K562 (cell line): Measurements from ENCODE around the gene KIF1A.

Source experiments
- ATF7 ChIP-seq: fragments of 450-650 bp; IDR thresholded peaks from 2 replicates; pipeline ENCODE4 v1.7.1; 2014; ENCODE audit warnings: mild to moderate bottlenecking, moderate library complexity
- CEBPB ChIP-seq: fragments of 450-650 bp; IDR thresholded peaks from 2 replicates; pipeline ENCODE4 v1.6.1; 2016; ENCODE audit warnings: missing genetic modification characterization, missing compliant biosample characterization
- DIDO1 ChIP-seq: fragments of 450-650 bp; IDR thresholded peaks from 2 replicates; pipeline ENCODE4 v1.6.1; 2016; ENCODE audit warnings: low read depth, missing biosample characterization, missing genetic modification characterization
- ESRRA ChIP-seq: fragments of 450-650 bp; IDR thresholded peaks from 2 replicates; pipeline ENCODE4 v1.6.1; 2014; ENCODE audit warnings: low read depth, mild to moderate bottlenecking, moderate library complexity, borderline replicate concordance
- HCFC1 ChIP-seq: IDR thresholded peaks from 2 replicates; pipeline ENCODE4 v1.6.1; 2012; ENCODE audit warnings: low read depth, low read length, improper control_type of control experiment
- HDGF ChIP-seq: fragments of 450-650 bp; IDR thresholded peaks from 2 replicates; pipeline ENCODE4 v1.6.1; 2016
- JUN ChIP-seq, 2 experiments: sonication (generic) in 1 of 2; formaldehyde crosslinking in 1 of 2; IDR thresholded peaks; 2 replicates each; pipeline versions ENCODE4 v1.6.1 to v1.8.0; 2012 to 2022; ENCODE audit warnings: borderline replicate concordance in 2 of 2, mild to moderate bottlenecking in 2 of 2, improper control_type of control experiment in 1 of 2, low read depth in 1 of 2, low read length in 1 of 2, missing genetic modification reagents in 1 of 2
- POLR2G ChIP-seq: fragments of 200-400 bp; formaldehyde crosslinking; IDR thresholded peaks from 2 replicates; pipeline ENCODE4 v1.6.1; 2017; ENCODE audit warnings: low read depth, mild to moderate bottlenecking, antibody characterized with exemption, low read length, moderate library complexity
- SMARCC2 ChIP-seq: fragments of 450-650 bp; IDR thresholded peaks from 2 replicates; pipeline ENCODE4 v1.6.1; 2017; ENCODE audit warnings: antibody characterized with exemption, moderate library complexity, mild to moderate bottlenecking, low read depth
- ZNF184 ChIP-seq: sonication (generic); formaldehyde crosslinking; IDR thresholded peaks from 2 replicates; pipeline ENCODE4 v1.5.0; 2020; ENCODE audit warnings: missing genetic modification reagents
- ZNF431 ChIP-seq: sonication (generic); formaldehyde crosslinking; IDR thresholded peaks from 2 replicates; pipeline ENCODE4 v1.8.0; 2022; ENCODE audit warnings: mild to moderate bottlenecking, missing genetic modification reagents
- TF ChIP-seq, protein P1 (sequence below): fragments of 200-800 bp; sonication (Bioruptor generic); IDR thresholded peaks from 2 replicates; pipeline ENCODE4 v1.6.1; 2016; ENCODE audit warnings: missing genetic modification characterization, missing compliant biosample characterization
- TF ChIP-seq, protein P2 (sequence below), 3 experiments: IDR thresholded peaks in 2 of 3; conservative IDR thresholded peaks in 1 of 3; 2 replicates each; pipeline ENCODE4 v1.5.1; 2011 to 2012; ENCODE audit warnings: low read length in 3 of 3, mild to moderate bottlenecking in 3 of 3, control low read depth in 2 of 3, improper control_type of control experiment in 1 of 3, inconsistent platforms in 1 of 3, low read depth in 1 of 3, mixed read lengths in 1 of 3, moderate library complexity in 1 of 3; ENCODE audit not compliant: insufficient read depth in 2 of 3
- TF ChIP-seq, protein P3 (sequence below): fragments of 150-350 bp; conservative IDR thresholded peaks from 2 replicates; pipeline ENCODE4 v1.6.1; 2014; ENCODE audit warnings: low read length

DNA sequence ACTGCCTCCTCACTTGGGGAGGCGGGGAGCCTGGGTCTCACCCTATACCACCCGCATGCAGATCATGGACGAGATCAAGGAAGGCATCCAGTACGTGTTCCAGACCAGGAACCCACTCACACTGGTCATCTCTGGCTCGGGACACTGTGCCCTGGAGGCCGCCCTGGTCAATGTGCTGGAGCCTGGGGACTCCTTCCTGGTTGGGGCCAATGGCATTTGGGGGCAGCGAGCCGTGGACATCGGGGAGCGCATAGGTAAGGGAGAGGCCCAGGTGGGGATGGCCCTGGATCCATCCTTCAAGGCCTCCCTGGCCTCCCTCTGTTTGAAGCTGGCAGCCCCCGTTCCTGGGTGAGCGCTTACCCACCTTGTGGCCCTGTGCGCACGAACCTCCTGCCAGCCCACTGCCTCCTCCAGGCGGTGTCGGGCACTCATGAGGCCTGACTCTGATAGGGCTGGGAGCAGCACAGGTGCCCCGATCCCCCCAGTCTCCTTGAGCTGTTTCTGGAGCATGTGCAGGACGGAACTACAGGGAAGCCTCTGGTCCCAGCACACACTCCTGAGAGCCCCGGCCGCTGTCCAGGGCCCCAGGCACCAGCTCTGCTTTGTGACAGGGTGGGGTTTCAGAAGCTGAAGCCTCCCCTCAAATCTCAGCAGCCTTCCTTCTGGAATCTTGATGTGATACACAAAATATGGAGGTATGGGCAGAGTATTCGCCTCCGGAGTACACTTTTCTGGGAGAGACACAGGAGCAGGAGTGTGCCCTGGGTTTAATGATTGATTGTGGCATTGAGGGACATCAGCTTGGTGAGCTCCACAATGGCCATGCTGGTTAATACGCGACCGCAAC, 49.3 kb upstream of the KIF1A start:
- TF ChIP-seq, protein P1, sequence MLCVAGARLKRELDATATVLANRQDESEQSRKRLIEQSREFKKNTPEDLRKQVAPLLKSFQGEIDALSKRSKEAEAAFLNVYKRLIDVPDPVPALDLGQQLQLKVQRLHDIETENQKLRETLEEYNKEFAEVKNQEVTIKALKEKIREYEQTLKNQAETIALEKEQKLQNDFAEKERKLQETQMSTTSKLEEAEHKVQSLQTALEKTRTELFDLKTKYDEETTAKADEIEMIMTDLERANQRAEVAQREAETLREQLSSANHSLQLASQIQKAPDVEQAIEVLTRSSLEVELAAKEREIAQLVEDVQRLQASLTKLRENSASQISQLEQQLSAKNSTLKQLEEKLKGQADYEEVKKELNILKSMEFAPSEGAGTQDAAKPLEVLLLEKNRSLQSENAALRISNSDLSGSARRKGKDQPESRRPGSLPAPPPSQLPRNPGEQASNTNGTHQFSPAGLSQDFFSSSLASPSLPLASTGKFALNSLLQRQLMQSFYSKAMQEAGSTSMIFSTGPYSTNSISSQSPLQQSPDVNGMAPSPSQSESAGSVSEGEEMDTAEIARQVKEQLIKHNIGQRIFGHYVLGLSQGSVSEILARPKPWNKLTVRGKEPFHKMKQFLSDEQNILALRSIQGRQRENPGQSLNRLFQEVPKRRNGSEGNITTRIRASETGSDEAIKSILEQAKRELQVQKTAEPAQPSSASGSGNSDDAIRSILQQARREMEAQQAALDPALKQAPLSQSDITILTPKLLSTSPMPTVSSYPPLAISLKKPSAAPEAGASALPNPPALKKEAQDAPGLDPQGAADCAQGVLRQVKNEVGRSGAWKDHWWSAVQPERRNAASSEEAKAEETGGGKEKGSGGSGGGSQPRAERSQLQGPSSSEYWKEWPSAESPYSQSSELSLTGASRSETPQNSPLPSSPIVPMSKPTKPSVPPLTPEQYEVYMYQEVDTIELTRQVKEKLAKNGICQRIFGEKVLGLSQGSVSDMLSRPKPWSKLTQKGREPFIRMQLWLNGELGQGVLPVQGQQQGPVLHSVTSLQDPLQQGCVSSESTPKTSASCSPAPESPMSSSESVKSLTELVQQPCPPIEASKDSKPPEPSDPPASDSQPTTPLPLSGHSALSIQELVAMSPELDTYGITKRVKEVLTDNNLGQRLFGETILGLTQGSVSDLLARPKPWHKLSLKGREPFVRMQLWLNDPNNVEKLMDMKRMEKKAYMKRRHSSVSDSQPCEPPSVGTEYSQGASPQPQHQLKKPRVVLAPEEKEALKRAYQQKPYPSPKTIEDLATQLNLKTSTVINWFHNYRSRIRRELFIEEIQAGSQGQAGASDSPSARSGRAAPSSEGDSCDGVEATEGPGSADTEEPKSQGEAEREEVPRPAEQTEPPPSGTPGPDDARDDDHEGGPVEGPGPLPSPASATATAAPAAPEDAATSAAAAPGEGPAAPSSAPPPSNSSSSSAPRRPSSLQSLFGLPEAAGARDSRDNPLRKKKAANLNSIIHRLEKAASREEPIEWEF = no peak
- TF ChIP-seq ATF7 (no peak), SMARCC2 (no peak), HCFC1 (no peak), ZNF431 (CRISPR knock-in tag) (no peak), CEBPB (tag) (no peak), HDGF (no peak), ESRRA (no peak), JUN (IDR thresholded peaks at IDR 0.05; ENCODE audit: borderline replicate concordance, low read depth, low read length) (no peak), JUN (CRISPR knock-in tag; IDR thresholded peaks at IDR 0.05; ENCODE audit: borderline replicate concordance) (no peak), POLR2G (no peak), ZNF184 (CRISPR knock-in tag) (no peak), DIDO1 (tag) (no peak)
- TF ChIP-seq, protein P2, sequence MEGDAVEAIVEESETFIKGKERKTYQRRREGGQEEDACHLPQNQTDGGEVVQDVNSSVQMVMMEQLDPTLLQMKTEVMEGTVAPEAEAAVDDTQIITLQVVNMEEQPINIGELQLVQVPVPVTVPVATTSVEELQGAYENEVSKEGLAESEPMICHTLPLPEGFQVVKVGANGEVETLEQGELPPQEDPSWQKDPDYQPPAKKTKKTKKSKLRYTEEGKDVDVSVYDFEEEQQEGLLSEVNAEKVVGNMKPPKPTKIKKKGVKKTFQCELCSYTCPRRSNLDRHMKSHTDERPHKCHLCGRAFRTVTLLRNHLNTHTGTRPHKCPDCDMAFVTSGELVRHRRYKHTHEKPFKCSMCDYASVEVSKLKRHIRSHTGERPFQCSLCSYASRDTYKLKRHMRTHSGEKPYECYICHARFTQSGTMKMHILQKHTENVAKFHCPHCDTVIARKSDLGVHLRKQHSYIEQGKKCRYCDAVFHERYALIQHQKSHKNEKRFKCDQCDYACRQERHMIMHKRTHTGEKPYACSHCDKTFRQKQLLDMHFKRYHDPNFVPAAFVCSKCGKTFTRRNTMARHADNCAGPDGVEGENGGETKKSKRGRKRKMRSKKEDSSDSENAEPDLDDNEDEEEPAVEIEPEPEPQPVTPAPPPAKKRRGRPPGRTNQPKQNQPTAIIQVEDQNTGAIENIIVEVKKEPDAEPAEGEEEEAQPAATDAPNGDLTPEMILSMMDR (IDR thresholded peaks at IDR 0.05 in 2 of 3, conservative IDR thresholded peaks at IDR 0.05 in 1 of 3; ENCODE audit: insufficient read depth in 2 of 3, low read depth in 1 of 3, low read length in 3 of 3) = no peak
- TF ChIP-seq, protein P3, sequence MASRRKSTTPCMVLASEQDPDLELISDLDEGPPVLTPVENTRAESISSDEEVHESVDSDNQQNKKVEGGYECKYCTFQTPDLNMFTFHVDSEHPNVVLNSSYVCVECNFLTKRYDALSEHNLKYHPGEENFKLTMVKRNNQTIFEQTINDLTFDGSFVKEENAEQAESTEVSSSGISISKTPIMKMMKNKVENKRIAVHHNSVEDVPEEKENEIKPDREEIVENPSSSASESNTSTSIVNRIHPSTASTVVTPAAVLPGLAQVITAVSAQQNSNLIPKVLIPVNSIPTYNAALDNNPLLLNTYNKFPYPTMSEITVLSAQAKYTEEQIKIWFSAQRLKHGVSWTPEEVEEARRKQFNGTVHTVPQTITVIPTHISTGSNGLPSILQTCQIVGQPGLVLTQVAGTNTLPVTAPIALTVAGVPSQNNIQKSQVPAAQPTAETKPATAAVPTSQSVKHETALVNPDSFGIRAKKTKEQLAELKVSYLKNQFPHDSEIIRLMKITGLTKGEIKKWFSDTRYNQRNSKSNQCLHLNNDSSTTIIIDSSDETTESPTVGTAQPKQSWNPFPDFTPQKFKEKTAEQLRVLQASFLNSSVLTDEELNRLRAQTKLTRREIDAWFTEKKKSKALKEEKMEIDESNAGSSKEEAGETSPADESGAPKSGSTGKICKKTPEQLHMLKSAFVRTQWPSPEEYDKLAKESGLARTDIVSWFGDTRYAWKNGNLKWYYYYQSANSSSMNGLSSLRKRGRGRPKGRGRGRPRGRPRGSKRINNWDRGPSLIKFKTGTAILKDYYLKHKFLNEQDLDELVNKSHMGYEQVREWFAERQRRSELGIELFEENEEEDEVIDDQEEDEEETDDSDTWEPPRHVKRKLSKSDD = no peak
